HG02870 (cell line): ENCODE data around the gene PTMA.
"Not testable (repeated sequence)": the region's sequence is repeated elsewhere in the genome, so short reads cannot be mapped to it uniquely, and the experiment has no call there.

Experiments used
- ATAC-seq: cut with Tn5 transposase; IDR thresholded peaks from one replicate; pipeline ENCODE4 v1.9.1; 2021; ENCODE audit warnings: mild to moderate bottlenecking, moderate library complexity; ENCODE audit not compliant: unreplicated experiment

Gene PTMA, protein sequence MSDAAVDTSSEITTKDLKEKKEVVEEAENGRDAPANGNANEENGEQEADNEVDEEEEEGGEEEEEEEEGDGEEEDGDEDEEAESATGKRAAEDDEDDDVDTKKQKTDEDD

DNA sequence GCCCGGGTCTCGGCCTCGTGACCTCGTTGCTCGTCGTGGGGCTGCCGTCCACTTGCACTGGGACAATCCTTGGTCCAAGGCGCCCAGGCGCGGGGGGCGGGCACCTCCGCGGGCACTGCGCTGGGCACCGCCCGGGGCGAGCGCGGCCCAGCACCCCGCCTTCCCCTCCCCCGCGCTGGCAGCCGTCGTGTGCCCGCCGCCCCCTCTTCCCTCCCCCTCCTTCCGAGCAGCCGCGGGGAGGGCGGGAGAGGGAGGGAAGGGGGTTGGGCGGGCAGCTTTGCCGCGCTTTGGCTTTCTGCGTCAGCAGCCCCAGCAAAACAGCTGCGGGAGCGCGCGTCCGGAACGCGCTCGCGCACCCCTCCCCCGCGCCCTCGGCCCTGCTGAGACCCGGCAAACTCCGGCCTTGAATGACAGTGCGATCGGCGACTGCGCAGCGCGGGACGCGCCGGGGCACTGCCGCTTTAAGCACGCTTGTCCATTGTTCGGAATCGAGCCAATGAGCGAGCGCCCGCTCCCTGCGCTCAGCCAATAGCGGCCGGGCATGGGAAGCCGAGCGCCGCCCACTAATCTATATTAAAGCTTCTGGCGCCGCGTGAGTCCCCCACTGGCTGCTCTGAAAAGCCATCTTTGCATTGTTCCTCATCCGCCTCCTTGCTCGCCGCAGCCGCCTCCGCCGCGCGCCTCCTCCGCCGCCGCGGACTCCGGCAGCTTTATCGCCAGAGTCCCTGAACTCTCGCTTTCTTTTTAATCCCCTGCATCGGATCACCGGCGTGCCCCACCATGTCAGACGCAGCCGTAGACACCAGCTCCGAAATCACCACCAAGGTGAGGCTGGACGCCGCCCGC lies at the start of gene PTMA:
Gene PTMA (plus strand): TSS at position 599 of the 846 bp plus-strand sequence. CDS start 182 bp downstream, at position 781.
- ATAC-seq = peak; percentile 53

DNA sequence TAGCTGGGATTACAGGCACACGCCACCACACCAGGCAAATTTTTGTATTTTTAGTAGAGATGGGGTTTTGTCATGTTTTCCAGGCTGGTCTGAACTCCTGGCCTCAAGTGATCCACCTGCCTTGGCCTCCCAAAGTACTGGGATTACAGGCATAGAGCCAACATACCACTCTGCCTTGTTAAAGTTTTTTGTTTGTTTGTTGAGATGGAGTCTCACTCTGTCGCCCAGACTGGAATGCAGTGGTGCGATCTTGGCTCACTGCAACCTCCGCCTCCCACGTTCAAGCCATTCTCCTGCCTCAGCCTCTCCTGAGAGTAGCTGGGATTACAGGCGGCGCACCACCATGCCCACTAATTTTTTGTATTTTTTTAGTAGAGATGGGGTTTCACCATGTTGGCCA lies 48.3 kb upstream of the PTMA start:
- ATAC-seq = not testable (repeated sequence)

DNA sequence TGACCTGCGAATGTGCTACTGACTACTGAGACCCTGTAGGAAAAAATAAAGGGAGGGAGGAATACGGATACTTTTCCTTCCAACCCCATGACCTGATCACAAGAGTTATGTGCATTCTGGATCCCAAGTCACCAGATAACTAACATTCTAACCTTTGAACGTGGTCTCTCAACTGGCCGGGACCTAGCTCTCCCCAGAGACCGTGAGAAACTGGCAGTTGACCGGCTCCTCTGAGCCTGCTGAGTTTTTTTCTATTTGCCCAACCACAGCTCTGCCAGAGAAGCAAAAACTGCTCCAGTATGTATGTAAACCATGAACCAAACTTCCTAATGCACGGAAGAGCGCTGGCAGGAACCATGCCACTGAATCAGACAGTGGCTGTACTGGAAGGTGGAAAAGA lies 47.5 kb upstream of the PTMA start:
- ATAC-seq = no peak

DNA sequence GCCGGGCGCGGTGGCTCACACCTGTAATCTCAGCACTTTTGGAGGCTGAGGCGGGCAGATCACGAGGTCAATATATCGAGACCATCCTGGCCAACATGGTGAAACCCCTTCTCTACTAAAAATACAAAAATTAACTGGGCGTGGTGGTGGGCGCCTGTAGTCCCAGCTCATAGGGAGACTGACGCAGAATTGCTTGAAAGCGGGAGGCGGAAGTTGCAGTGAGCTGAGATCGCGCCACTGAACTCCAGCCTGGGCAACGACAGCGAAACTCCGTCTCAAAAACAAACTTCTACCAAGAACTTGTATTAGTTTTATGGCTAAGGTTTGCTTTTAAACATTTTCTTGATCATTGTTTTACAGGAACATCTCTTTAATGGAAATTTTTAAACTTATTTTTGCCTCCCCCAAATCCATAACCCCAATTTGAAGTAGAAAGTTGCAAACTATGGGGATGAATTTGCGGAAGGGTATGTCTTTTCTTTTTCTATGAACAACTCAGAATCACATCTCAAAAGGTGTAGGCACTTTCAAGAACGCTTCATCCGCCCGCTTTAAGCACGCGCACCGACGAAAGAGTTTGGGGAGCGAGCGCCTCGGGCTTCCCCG lies 46.8 kb upstream of the PTMA start:
- ATAC-seq = no peak

DNA sequence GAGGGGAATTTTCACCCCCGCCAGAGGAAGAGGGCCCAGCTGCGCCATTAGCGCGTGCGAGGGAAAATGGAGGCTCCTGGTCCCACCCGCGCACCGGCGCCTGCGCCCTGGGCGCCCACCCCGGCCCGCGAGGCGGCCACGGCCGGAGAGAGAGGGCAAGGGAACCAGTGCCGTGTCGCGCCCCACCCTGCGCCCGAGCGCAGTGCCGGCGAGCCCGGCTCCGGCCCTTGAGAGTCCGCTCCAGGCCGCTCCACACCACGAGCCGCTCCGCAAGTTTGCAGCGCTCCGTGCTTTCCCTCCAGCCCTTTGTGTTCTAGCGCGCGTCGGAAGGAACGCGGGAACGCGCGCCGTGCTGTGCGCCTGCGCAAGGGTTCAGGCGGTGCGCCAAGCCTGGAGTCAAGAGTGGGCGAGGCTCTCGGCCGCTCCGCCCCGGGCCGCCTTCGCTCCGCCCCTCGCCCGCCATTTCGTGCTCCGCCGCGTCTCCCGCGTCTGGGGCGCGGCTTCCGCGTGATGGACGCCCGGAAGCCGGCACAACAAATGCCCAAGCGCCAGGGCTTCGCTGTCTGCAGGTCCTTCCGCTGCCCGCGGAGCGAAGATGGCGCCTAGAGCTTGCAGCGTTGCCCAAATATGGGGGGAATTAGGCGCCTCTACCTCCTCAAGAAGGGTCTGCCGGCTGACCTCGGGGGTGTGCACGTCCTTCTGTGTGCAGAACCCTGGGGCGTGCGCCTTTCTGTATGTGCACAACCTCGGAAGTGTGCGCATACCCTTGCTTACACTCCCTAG lies 46.1 kb upstream of the PTMA start:
- ATAC-seq = peak; percentile 55

DNA sequence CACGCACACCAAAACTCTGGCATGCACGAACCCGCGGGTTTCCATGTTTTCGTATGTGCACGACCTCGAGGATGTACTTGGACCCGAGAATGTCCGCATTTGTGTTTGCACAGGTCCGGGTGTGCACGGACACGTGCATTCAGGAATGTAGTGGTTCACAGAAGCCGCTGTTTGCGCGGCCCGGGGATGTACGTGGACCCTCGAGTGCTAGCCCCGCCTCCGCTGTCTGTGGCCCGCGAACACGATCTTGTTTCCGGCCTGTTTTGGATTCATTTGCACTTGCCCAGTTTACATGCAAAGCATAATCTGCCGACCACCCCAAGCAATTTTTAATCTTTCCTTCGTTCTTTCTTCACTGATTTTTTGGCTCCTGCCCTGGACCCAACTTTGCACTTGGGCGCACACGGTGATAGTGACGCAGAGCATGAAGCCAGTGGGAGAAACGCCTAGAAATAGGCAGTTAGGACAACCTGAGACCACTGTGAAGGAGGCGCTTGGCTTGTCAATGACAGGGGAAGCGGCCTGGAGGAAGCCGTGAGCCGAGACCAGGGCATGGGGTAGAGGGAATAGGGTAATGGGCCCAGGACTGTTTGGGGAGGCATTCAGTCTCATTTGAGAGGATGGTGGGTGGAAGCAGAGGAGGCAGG lies 45.4 kb upstream of the PTMA start:
- ATAC-seq = no peak

DNA sequence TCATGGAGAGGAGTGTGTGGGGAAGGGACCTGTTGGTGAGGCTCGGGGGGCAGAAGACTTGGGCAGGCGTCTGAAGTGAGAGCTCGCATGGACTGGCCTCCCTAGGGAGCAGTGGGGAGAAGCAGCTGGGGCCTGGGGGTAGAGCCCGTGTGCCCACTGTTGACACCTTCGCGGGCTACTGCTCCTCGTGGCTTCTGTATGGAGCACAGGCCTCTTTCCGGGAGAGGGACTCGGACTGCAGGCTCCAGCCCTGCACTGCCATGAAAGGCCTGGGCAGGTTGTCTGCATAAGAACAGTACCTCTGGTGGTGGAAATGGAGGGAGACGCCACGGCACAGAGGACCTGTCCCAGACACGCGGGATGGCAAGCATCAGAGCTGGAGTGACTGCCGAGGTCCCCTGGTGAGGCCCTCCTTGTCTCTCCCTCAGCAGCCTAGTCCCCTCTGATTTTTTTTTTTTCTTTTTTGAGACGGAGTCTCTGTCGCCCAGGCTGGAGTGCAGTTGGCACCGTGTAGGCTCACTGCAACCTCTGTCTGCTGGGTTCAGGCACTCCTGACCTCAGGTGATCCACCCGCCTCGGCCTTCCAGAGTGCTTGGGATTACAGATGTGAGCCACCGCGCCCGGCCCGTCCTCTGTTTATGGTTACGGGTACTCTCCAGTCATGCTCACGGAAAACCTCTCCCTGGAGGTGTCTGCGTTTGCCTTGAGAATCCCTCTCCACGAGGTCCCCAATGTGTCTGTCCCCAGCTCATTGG lies 44.7 kb upstream of the PTMA start:
- no peak for ATAC-seq

DNA sequence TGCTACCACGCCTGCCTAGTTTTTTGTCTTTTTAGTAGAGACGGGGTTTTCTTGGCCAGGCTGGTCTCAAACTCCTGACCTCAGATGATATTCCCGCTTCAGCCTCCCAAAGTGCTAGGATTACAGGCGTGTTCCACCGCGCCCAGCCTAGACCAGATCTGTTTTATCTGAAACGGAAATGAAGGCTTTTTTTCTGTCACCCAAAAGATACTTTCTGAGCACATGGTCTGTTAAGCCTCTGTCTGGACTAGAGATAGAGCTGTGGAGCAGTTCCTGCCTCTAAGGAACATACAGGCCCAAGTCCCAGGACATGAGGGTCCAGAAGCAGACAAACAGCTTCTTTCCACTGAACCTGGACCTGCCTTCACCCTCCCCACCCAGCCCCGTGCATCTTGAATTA lies 43.6 kb upstream of the PTMA start:
- ATAC-seq = no peak

DNA sequence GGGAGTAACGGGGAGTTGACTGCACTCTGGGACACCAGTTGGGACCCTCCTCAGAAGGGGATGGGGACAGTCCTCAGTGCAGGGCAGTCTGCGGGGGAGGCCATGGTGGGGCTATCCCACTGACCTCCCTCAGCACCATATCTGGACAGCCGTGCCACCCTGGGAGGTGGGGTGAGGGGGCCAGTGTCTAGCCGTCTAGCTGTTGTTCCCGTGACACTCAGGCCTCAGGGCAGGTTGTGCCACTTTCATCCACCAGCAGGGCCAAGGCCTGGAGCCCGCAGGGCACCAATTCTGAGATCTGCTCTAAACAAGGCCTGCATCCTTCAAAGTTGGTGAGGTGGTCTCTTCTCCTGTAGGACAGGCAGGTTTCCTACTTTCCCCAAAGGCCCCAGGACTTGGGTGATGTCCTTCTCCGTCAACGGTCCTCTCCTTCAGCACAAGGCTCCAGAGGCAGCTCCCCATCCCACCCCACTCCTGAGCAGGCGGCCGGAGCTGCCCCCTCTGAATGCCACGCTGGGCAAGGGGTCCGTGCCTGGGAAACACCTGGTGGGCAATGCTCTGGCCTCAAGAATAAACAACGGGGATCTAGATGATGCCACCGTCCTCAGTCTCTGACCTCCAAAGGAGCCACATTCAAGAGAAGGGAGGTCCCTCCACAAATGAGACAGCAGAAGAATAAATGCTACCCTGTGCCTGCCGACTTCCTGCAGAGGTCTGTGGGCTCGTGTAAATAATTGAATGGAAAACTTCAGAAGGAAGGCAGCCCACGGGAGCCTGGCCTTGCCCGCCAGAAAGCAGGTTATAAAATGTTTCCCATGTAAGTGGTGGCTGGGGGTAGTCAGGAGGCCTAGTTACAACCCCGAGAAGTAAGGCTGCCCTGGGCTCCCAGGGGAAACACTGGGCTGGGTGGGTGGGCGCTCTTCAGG lies 42.8 kb upstream of the PTMA start:
- no peak for ATAC-seq

DNA sequence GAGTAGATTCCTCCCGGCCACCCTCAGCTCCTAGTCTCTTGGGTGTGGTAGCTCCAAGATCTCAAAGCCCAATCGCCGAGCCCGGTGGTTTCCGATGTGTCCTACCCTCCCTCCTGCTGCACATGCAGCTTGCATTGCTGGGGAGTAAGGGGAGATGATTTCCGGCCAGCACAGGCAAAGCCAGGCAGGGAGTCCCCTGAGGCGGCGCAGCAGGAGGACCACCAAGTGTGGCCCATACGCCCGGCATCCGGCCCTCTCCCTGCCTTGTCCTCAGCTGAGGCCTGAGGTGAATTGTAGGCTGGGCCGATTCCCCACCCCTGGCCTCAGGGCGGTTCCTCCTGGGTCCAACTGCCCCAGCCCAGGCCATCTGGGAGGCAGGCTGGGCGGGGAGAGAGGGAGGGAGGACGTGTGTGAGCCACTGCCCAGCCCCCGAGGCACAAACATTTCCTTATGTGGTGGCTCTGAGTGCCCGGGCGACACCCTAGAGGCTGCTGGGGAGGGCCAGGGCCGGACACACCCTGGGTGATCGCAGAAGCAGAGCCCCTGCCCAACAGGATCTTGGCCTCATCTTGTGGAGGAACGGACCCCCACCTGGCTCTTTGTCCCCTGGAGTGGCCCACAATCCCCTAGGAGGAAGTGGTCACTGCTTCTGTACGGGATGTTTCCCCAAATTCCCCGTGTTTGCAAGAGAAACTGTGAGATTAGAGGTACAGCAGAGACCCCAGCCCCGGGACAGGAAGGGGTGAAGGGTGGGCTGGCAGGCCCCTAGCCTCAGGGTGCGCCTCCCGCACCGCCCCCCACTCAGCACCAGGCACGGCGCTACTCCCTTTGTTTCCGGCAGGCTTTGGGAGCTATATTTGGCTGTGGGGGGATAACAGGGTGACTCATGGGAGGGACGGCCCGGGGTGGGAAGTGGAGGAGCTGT lies 41.9 kb upstream of the PTMA start:
- peak; percentile 44 for ATAC-seq

DNA sequence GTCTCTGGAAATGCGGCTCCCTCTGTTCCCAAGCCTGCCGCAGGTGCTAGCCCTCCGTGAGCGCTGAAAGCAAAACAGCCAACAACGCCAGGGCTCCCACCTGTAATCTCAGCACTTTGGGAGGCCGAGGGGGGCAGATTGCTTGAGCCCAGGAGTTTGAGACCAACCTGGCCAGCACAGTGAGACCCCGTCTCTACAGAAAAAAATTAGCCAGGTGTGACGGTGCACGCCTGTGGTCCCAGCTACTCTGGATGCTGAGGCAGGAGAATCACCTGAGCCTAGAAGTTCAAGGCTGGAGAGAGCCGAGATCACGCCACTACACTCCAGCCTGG lies 41.3 kb upstream of the PTMA start:
- ATAC-seq = no peak

DNA sequence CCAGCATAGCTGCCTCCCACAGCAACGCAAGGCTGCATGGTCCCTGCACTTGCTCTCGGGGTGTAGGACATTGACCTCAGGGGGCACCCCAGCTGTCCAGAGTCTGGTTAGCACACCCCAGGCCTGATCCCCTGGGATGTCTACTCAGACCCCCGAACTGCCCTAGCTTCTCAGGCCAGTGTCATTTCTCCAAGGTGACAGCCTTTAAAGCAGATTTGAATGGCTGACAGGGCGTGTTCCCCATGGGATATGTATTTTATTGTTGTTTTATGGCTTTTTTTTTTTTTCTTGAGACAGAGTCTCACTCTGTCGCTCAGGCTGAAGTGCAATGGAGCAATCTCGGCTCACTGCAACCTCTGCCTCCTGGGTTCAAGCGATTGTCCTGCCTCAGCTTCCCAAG lies 40.8 kb upstream of the PTMA start:
- no peak for ATAC-seq

DNA sequence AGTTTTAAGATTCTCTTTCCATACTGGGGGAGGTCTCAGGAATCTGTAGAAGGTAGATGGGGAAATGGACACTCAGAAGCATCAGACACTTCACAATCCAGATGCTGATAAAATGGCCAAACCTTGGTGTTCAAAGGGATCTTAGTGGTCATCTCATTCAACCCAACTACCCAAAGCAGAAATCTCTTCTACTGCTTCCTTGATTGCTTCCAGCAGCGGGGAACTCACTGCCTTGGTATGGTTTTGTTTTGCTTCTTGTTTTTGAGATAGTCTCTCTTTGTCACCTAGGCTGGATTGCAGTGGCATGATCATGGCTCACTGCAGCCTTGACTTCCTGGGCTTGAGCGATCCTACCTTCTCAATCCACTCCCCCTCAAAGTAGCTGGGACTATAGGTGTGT lies 39.3 kb upstream of the PTMA start:
- no peak for ATAC-seq

DNA sequence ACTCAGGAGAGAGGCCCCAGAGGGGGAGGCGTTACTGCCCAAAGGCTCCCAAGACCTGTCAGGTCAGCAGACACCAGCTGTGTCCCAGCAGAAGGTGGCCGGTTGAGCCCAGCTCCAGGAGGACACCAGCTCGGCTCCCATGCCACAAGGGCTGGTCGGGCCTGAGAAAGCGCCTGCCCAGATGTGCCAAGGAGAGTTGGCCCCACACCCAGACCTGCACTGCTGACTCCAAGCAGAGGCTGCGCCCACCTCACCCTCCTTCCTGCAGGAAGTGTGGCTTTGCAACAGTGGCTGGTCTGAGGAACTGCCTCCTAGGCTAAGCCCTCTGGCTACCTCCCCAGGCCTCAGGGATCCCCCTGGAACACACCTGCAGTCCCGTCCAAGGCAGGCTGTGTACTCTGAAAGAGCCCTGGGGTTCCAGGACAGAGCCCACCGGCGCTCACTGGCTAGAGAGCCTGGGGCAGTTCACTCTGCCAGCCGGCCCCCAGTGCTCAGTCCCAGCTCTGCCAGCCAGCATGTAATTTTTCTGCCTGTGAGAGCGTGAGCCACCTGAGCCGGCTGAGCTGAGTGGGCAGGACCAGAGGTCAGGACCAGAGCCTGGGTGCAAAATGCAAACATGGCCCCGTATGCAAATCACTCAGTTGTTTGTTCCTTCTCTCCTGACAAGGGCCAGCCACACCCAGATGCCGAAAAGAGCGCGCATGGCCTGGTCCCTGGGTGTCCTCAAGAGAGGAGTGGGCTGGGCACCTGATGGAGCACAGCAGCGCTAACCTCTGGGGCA lies 36.9 kb upstream of the PTMA start:
- no peak for ATAC-seq

DNA sequence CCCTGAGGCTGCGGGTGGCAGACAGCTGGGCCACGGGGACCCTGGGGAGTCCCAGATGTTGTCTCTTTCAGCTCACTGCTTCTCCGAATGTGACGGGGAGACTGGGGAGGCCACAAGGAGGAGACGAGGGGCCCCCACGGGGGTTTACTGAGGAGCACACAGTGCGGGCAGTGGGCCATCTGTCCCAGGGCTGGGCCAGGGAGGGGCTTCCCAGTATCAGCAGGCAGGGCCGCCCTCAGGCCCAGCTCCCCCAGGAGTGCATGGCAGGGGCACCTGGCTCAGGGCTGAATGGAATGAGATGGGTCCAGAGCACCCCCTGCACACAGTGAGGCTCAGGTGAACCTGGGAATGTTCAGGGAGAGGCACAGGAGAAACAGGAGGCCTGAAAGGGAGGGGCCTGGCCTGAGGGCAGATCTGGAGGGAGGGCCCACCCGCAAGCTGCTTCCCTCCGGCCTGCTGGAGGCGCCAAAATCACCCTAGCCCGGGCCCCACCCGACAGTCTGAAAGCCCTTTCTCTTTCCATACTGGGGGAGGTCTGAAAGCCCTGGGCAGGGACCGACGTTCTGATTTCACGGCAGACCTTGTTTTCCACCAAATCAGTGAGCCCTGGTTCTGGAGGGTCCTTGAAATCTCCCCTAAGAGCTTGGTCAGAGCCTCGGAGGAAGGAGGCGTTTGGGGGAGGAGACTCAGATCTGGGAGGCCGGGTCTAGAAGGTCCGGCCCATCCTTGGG lies 35.5 kb upstream of the PTMA start:
- ATAC-seq = peak; percentile 39

DNA sequence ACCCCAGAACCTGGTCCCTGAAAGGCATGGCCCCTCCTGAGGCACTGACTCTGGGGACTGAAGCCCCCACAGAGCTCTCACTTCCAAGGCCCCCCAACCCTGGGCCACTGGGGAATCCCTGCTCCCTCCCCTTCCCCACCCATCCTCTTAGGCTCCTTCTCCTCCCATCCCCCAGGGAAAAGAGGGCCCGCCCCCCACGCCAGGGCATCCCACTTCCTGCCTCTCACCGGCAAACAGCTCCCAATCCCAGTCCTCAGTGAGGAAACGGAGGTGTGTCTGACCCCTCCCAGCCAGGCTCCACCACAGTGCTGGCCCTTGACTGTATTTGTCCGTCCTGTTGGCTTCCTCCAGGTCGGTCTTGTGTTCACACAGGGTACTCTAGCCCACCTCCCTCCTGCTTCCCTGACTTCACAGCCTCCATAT lies 35.0 kb upstream of the PTMA start:
- no peak for ATAC-seq
